ENCODE measurements around the gene FTH1. TPM values are rescaled to one million over a fixed set of nuclear protein-coding genes. Genes with fewer than 3 reads are reported as not detected.

FTH1 gene
- total and polyA plus RNA-seq, 2 of the 8 experiments (the other 6 are each of a cell fraction or from before 2014, with no cell fraction given): 1,153 to 1,461 TPM

- no peaks in the 10 kb centered on the region for H3K79me2 ChIP-seq (ENCODE audit: control insufficient read depth in 1 of 2, insufficient read depth in 2 of 2, low read length in 2 of 2)
- no peaks in the 10 kb centered on the region for H3K79me1 ChIP-seq (ENCODE audit: low read depth, low read length)
- no peak overlapping the region for H3K9ac ChIP-seq (replicated peaks in 1 of 4; ENCODE audit: extremely low read depth in 1 of 4, low read depth in 3 of 4, low read length in 3 of 4)
- H3K27ac ChIP-seq (ENCODE audit: low read depth, low read length): no peak overlapping the region
- H3K27me3 ChIP-seq (replicated peaks in 1 of 4; ENCODE audit: control insufficient read depth in 3 of 4, extremely low read depth in 1 of 4, insufficient read depth in 3 of 4, low read length in 3 of 4): no peaks in the 10 kb centered on the region
- DNase-seq (ENCODE audit: low read depth in 1 of 2, low spot score in 2 of 2): no peak
- H2AK5ac ChIP-seq (ENCODE audit: low read depth, low read length): no peak overlapping the region
- H3K36me3 ChIP-seq (ENCODE audit: control insufficient read depth in 2 of 4, insufficient read depth in 4 of 4, low read length in 3 of 4): no peaks in the 10 kb centered on the region
- no peak overlapping the region for H4K91ac ChIP-seq (replicated peaks; ENCODE audit: insufficient read length, low read length)
- no peak overlapping the region for H3K18ac ChIP-seq (ENCODE audit: extremely low read depth, low read length)
- no peak overlapping the region for H2BK12ac ChIP-seq (ENCODE audit: low read depth, low read length)
- no peak overlapping the region for H2BK15ac ChIP-seq (ENCODE audit: low read length)
- no peaks in the 10 kb centered on the region for H3K9me3 ChIP-seq (ENCODE audit: insufficient read depth in 2 of 2, low read depth in 1 of 2, low read length in 1 of 2)
- H2BK120ac ChIP-seq (replicated peaks; ENCODE audit: low read depth, low read length): no peak overlapping the region
- 96% methylated on average over 3 of the region's 3 CpGs; no CpG with 5 or more reads in 1 of the 2 experiments for WGBS, 2 experiments (ENCODE audit: extremely low coverage in 1 of 2, insufficient coverage in 1 of 2, insufficient read length in 1 of 2, insufficient replicate concordance in 2 of 2, low coverage in 1 of 2, low lambda C conversion rate in 2 of 2, missing lambda C conversion rate in 1 of 2)
- no peak overlapping the region for H3K4me2 ChIP-seq (ENCODE audit: insufficient read depth in 1 of 2, low read depth in 2 of 2, low read length in 2 of 2)
- no peak overlapping the region for H3K56ac ChIP-seq (replicated peaks; ENCODE audit: insufficient read length, low read depth, low read length)
- H4K20me1 ChIP-seq (replicated peaks in 1 of 2; ENCODE audit: control insufficient read depth in 1 of 2, insufficient read depth in 2 of 2, low read length in 2 of 2): no peaks in the 10 kb centered on the region
- no peak overlapping the region for H3K4me3 ChIP-seq (ENCODE audit: extremely low read depth in 1 of 4, insufficient read depth in 2 of 4, low read depth in 3 of 4, low read length in 4 of 4)
- no peak for FAIRE-seq
- CTCF ChIA-PET (ENCODE audit: partially characterized antibody): interaction anchor here (0.8 to 3.4 kb wide), 6 partner anchors 10 to 242 kb away, joined by 3 to 13 read pairs (median 4); no protein-coding TSS in a partner anchor
- no peak overlapping the region for H4K5ac ChIP-seq (ENCODE audit: insufficient read length, low read depth, low read length)
- H2AFZ ChIP-seq (ENCODE audit: low read length): no peak overlapping the region
- TF ChIP-seq SP4 (IDR thresholded peaks at IDR 0.05; ENCODE audit: low read length) (no peak), GABPA (IDR thresholded peaks at IDR 0.05; ENCODE audit: borderline replicate concordance, insufficient read depth, low read length) (no peak), GTF2F1 (IDR thresholded peaks at IDR 0.05; ENCODE audit: borderline replicate concordance, low read depth, low read length) (no peak), BACH1 (IDR thresholded peaks at IDR 0.05; ENCODE audit: low read length) (no peak)
- no peak overlapping the region for H3K14ac ChIP-seq (ENCODE audit: insufficient read length)
- peaks cover 0 to 5% (median under 1%) of the 10 kb centered on the region in 4 experiments; a peak in 1 of 7 replicates for H3K4me1 ChIP-seq (replicated peaks in 1 of 4; ENCODE audit: control insufficient read depth in 3 of 4, insufficient read depth in 4 of 4, low read length in 3 of 4)
- no peak overlapping the region for H2BK20ac ChIP-seq (ENCODE audit: low read length)
- H3K23me2 ChIP-seq (ENCODE audit: low read depth, low read length): no peaks in the 10 kb centered on the region; the same call in 1 of the 2 replicates
- H3K4ac ChIP-seq (replicated peaks; ENCODE audit: insufficient read length, low read depth, low read length): no peak overlapping the region
- H3K23ac ChIP-seq (ENCODE audit: insufficient read length): no peak overlapping the region
- no peak overlapping the region for H4K8ac ChIP-seq (ENCODE audit: extremely low read depth, insufficient read depth, low read length)
- POLR2A ChIA-PET (ENCODE audit: partially characterized antibody): interaction anchor here (1.1 to 1.7 kb wide), 3 partner anchors 16 to 27 kb away, joined by 3 to 6 read pairs (median 4); partner anchors contain the start of gene FTH1
- no peak overlapping the region for H2BK5ac ChIP-seq (ENCODE audit: low read depth, low read length)
Measured at GRCh38 chr11:61994981-61995380, 27.5 kb upstream of the FTH1 start.

All from H1 (cell line).